ENCODE results near the gene SLC35G1. TPM values are rescaled to one million over a fixed set of nuclear protein-coding genes. Genes with fewer than 3 reads are reported as not detected.

Gene SLC35G1
- total RNA-seq, 1 donor from 2014 or later = 7.3 TPM

DNA sequence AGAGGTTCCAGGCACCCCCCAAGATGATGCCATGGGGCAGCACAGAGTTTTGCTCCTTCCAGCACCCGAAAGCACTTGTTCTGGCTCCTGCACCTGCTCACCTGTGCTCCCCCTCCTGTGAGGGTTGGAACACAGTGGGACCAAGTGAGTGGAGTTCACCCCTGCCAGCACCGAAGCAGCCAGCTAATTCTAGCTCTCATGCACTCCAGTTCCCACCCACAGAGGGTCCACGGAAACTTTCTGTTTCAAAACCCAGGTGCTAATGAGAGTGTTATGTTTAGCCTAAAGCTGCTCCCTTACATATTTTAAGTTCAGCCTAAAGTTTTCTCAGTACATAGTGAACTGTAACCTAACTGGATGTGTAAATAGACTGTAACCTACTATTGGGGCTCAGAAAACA lies 42.6 kb upstream of the SLC35G1 start:
- Mint-ChIP-seq H3K27me3 (ENCODE audit: low read depth) (peaks cover 16% of the 10 kb centered on the region), H3K36me3 (no peaks in the 10 kb centered on the region), H3K4me3 (no peak overlapping the region), H3K9me3 (peaks cover 14% of the 10 kb centered on the region), H3K27ac (no peak overlapping the region), H3K4me1 (peaks cover 17% of the 10 kb centered on the region)
- TF ChIP-seq, protein P1, sequence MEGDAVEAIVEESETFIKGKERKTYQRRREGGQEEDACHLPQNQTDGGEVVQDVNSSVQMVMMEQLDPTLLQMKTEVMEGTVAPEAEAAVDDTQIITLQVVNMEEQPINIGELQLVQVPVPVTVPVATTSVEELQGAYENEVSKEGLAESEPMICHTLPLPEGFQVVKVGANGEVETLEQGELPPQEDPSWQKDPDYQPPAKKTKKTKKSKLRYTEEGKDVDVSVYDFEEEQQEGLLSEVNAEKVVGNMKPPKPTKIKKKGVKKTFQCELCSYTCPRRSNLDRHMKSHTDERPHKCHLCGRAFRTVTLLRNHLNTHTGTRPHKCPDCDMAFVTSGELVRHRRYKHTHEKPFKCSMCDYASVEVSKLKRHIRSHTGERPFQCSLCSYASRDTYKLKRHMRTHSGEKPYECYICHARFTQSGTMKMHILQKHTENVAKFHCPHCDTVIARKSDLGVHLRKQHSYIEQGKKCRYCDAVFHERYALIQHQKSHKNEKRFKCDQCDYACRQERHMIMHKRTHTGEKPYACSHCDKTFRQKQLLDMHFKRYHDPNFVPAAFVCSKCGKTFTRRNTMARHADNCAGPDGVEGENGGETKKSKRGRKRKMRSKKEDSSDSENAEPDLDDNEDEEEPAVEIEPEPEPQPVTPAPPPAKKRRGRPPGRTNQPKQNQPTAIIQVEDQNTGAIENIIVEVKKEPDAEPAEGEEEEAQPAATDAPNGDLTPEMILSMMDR (IDR thresholded peaks at IDR 0.05; ENCODE audit: unreplicated experiment) = no peak
- no peak for DNase-seq (ENCODE audit: low spot score in 2 of 2, unreplicated experiment in 2 of 2)

DNA sequence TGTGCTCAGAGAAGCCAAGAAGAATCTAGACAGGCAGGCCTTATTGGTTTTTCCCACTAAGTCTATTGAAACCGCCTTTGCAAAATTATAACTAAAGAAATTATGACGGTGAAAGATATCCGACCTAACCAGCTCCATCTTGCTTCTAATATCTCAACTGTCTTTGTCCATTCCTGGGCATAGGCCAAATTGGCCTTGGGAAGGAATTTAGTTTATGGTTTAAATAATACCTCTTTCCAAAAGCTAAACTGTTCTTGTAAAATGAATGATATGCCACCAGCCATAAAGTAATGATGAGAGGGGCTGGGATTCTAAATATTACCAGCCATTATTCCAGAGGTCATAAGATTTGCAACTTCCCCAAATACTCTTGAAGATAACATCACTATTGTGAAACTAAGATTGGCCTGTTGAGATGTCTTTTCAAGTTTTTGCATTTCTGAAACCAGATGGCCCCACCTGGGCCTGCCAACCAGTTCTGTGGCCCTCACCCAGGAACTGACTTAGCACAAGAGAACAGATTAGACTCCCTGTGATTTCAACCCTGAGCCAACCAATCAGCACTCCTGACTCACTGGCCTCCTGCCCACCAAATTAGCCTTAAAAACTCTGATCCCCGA lies 41.2 kb upstream of the SLC35G1 start:
- TF ChIP-seq, protein P1 (IDR thresholded peaks at IDR 0.05; ENCODE audit: unreplicated experiment) = no peak
- no peak overlapping the region for H3K4me3 Mint-ChIP-seq
- peaks cover 14% of the 10 kb centered on the region for H3K9me3 Mint-ChIP-seq
- H3K4me1 Mint-ChIP-seq = peaks cover 17% of the 10 kb centered on the region
- no peak for DNase-seq (ENCODE audit: low spot score in 2 of 2, unreplicated experiment in 2 of 2)
- no peak overlapping the region for H3K27ac Mint-ChIP-seq
- peaks cover 28% of the 10 kb centered on the region for H3K27me3 Mint-ChIP-seq (ENCODE audit: low read depth)
- no peaks in the 10 kb centered on the region for H3K36me3 Mint-ChIP-seq

DNA sequence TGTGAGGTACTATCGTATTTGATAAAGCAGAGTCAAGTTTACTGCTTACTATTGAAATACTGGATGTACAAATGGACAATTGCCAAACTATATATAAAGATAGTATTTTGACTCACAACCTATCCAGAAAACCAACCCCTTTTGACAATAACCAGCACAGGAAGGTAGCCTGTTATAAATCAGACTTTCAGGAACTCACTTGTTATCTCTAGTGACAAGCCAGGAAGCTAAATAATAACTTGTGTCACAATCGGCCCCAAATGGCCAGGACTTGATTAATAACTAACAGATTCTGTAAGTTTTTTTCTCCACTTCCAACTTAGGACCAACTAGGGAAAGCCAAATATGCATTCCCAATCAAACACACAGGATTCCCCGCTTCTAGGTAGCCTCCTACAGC lies 38.8 kb upstream of the SLC35G1 start:
- no peak for DNase-seq (ENCODE audit: low spot score in 2 of 2, unreplicated experiment in 2 of 2)
- TF ChIP-seq, protein P1 (IDR thresholded peaks at IDR 0.05; ENCODE audit: unreplicated experiment) = no peak
- peaks cover 14% of the 10 kb centered on the region for H3K9me3 Mint-ChIP-seq
- H3K27ac Mint-ChIP-seq = no peak overlapping the region
- H3K36me3 Mint-ChIP-seq = no peaks in the 10 kb centered on the region
- no peak overlapping the region for H3K4me3 Mint-ChIP-seq
- peaks cover 44% of the 10 kb centered on the region for H3K27me3 Mint-ChIP-seq (ENCODE audit: low read depth)
- peaks cover 11% of the 10 kb centered on the region for H3K4me1 Mint-ChIP-seq

DNA sequence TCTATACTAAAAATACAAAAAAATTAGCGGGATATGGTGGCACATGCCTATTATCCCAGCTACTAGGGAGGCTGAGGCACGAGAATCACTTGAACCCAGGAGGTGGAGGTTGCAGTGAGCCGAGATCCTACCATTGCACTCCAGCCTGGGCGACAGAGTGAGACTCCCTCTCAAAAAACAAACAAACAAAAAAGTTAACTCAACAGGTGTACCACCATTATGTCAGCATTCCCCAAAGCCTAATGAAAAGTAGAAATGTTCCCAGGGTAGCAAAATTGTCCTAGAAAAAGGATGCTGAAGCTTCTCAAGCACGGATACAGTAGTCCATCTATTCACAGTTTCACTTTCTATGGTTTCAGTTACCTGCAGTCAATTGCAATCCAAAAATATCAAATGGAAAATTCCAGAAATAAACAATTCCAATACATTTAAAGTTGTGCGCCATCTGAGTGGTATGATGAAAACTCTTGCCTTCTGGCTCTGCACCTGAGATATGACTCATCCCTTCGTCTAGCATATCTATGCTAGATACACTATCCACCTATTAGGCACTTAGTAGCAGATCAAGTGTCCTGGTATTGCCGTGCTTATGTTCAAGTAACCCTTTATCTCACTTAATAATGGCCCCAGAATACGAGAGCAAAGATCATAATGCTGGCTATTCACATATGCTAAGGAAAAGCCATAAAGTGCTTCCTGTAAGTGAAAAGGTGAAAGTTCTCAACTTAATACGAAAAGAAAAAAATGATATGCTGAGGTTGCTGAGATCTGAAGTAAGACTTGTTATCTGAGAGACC lies 37.2 kb upstream of the SLC35G1 start:
- Mint-ChIP-seq H3K36me3 (no peaks in the 10 kb centered on the region), H3K27ac (no peak overlapping the region), H3K4me3 (no peak overlapping the region), H3K9me3 (peaks cover 14% of the 10 kb centered on the region), H3K4me1 (peaks cover 6% of the 10 kb centered on the region), H3K27me3 (ENCODE audit: low read depth) (peaks cover 41% of the 10 kb centered on the region)
- TF ChIP-seq, protein P1 (IDR thresholded peaks at IDR 0.05; ENCODE audit: unreplicated experiment) = no peak
- DNase-seq (ENCODE audit: low spot score in 2 of 2, unreplicated experiment in 2 of 2) = no peak

DNA sequence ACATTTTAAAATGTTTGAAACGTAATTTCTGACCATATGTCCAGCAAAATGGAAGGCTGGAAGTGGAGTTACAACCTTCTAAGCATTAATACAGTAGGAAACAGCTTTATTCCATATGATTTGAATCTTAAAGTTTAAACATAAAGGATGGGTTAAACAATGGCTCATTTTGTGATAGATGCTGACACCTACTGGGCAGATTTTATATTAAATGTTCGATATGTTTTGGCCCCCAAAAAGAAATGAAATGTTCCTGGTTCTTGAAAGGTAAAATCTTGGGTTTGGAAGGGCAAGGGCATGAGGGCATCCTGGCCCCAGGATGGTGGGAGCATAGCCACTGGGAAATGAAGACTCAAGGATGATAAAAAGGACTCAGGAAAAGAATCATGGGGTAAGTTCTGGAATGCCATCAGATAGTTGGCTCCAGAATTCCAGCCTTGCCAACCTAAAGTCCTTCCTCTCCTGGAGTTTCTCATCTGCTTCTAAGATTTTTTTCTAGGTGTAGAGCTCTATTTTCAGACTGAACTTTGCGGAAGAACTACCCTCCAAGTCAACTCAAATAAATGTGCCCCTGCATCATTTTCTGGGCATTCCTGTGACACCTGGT lies 34.6 kb upstream of the SLC35G1 start:
- no peak for DNase-seq (ENCODE audit: low spot score in 2 of 2, unreplicated experiment in 2 of 2)
- TF ChIP-seq, protein P1 (IDR thresholded peaks at IDR 0.05; ENCODE audit: unreplicated experiment) = peak; percentile 69
- Mint-ChIP-seq H3K9me3 (no peaks in the 10 kb centered on the region), H3K4me1 (peaks cover 6% of the 10 kb centered on the region), H3K4me3 (no peak overlapping the region), H3K36me3 (no peaks in the 10 kb centered on the region), H3K27me3 (ENCODE audit: low read depth) (peaks cover 37% of the 10 kb centered on the region), H3K27ac (no peak overlapping the region)

Data from mesothelial cell of epicardium (in vitro differentiated cells).